Stimulated activated CD4-positive, alpha-beta T cell treated with anti-CD3 and anti-CD28 coated beads, Interleukin-15, amount 100 ng/mL, for 24 hours (primary cell): ENCODE data around the gene CDCP1.
"Not testable (repeated sequence)": the region's sequence is repeated elsewhere in the genome, so short reads cannot be mapped to it uniquely, and the experiment has no call there.

Experiments used
- DNase-seq: peaks from one replicate; pipeline ENCODE4 v3.0.0-alpha.2; 2020

Gene CDCP1

DNA sequence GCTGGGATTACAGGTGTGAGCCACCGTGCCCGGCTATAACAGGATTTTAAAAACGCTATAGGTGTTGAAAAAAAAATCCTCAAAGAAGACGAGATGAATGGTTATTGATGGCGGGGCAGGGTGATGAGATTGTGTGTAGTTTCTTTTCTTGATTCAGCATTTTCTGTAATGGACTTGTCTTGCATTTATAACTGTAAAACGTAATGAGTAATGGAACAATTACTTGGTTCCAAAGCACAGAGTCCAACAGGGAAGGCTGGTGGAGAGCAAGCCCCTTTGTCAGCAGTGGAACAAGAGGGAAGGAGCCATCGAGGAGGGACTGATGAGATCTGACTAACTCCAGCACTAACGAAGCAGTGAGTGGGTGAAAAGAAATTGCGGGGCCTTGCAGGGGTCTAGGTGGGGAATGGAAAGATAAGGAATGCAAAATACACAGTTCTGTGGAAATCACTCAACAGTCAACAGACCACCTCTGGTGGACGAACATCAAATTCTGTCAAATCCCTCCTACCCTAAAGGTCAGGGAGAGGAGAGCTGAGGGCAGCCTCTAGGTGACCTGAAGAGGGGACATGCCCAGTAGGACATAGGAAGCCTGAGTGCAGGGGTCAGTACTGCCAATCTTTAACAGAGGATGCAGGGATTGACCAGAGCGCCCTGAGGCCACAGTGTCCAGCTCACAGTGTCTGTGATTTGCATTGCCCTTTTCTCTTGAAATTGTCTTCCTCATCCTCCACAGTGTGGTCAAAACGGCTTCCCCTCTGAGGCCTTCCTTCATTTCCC is 23.1 kb upstream of the CDCP1 start:
- DNase-seq = no peak

DNA sequence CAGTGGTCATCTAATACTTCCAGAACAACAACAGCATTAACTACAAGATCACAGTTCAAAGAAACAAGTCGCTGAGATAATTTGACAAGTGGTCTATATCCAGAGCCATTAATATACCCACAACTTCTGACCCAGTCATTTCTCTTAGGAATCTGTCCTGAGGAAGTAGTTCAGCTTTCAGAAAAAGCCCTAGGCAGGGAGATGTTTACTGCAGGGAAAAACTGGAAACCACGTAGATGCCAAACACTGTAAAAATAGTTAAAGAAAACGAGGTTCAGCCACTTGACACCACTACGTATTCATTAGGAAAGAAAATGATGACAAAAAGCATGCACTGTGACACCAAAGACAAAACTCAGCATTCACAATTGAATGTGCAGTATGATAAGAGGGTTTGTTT is 22.3 kb upstream of the CDCP1 start:
- no peak for DNase-seq

DNA sequence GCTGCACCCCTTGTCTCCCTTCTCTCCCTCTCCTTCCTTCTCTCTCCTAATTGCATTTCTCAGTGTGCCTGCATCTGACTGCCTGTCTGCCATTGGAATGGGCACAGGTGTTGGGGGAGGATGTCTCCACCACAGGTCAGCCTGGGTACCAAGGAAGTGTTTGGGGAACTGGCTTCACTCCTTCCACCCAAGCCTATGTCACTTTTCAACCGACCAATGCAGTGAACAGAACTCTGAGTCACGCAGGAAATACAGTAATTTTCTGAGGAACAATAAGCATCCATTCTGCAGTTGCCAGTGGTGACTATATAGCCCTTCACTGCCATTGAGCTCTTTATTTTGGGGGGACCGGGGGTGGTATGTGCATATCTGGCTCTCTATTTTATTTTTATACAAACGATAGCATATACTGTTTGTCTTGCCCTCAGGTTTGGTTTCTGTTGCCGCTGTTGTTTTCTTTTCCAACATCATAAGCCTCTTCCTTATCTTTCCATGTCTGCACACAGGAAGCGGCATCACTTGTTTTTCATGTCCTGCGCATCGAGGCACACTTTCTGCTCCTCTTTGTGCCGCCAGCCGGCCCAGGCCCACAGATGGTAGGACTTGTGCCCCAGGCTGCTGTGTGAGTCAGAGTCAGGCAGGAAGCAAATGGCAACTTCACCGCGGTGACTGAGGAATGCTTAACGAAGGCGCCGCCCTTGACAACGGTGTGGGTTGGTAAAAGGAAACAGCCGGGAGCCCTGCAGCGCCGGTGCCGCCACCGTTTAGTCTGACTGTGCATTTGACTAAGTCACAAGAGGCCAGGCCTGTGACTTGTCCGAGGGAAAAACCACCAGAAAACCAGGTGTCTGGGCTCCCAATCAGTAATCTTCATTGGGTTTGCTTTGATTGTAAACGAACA is 21.1 kb upstream of the CDCP1 start:
- peak; percentile 93 for DNase-seq

DNA sequence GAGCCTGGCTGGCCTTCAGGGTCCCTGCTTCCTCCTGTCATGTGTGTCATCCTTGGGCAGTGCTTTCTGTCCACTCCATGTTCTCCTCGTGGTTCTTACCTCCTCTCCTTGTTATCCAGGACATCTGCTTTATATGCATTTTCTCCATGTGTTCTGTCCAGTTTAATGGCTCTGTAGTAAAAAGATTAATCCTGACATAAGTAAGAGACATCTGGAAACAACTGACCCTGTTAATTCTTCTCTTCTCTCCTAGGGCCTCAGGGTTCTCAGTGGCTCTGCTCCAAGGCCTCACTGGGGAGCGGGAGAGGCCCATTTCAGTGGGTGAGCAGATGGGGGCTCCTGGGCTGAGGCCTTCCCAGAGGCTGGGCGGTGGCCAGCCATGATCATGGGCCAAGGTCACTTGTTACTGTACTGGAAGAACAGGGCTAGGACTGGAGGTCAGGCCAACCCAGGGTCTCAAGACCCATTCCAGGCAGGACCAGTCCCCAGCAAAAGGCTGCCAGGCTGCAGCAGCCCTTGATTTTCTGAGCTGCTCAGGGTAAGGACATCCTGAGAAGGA is 20.2 kb upstream of the CDCP1 start:
- no peak for DNase-seq

DNA sequence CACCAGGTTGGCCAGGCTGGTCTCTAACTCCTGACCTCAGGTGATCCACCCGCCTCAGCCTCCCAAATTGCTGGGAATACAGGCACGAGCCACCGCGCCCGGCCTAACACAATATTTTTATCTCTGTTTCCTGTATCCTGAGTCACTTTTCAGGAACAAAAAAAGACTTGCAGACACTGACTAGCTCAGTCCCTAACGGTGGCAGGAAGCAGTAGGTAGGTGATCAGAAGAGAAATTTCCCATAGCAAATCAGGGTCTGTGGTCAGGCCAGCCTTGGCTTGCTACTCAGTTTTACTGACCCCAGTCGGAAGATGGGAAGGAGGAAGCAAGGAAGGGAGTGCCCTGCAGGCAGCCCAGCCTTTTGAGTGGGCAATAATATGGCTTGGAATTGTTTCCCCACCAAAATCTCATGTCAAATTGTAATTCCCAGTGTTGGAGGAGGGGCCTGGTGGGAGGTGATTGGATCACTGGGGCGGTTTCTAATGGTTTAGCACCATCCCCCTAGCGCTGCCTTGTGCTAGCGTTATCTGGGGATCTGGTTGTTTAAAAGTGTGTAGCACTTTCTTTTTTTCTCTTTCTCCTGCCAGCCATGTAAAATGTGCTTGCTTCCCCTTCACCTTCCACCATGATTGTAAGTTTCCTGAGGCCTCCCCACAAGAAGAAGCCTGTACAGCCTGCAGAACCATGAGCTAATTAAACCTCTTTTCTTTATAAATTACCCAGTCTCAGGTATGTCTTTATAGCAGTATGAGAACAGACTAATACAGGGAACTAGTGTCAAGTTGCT is 19.5 kb upstream of the CDCP1 start:
- DNase-seq = no peak

DNA sequence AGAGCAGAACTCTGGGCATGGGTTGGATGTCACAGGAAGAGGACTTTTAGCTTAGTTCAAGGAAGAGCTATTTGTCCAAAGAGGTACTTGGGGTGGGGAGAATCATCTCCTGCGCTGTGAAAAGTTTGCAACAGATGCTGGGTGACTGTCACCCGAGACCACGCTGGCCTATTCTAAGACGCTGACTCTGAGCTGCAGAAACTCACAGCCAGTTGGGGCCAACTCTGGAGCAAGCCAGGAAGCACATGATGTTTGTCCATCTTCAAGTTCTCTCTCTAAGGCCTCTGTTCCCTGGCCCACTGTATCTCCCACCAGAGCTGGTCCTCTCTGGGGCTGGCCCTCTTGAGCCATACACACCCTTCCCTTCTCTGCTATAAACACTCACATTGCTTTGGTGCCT is 17.9 kb upstream of the CDCP1 start:
- DNase-seq = no peak

DNA sequence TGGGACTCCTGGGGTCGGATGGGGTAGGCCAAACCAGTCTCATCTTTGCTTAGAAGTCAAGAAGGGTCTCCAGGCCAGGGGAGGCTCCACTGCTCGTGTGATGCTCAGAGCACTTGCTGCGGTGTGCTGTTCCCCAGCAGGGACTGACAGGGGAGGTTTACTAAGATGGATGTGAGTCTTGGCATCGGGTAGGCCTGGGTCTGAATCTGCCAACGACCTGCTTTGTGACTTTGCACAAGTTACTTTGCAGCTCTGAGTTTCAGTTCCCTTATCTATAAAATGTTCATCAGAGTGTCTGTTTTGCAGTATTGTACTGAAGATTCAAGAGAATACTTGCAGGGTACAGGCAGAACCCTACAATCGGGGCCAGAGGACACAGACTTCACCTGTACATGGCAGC is 17.3 kb upstream of the CDCP1 start:
- DNase-seq = no peak

DNA sequence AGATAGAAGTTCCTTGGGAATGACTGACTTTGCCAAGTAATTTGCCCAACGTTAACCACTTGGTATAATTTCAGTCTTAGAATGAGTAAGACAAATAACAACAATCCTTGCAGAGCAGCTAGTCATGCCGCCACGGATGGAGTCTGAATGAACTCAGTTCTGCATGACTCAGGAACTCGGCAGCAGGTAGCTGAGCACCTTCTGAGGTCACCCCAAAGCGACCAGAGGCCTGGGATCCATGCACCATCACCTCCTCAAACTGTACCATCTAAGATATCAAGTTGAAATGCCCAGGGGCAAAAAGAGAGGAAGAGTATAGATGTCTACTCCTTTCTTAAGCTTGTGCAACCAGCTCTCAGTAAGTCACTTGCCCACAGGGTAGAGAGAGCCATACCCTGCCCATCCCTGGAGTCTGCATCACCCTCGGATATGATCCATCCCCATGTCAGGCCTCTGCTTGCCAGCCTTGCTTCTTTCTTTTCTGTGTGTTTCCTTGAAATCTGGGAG is 8.5 kb upstream of the CDCP1 start:
- no peak for DNase-seq

DNA sequence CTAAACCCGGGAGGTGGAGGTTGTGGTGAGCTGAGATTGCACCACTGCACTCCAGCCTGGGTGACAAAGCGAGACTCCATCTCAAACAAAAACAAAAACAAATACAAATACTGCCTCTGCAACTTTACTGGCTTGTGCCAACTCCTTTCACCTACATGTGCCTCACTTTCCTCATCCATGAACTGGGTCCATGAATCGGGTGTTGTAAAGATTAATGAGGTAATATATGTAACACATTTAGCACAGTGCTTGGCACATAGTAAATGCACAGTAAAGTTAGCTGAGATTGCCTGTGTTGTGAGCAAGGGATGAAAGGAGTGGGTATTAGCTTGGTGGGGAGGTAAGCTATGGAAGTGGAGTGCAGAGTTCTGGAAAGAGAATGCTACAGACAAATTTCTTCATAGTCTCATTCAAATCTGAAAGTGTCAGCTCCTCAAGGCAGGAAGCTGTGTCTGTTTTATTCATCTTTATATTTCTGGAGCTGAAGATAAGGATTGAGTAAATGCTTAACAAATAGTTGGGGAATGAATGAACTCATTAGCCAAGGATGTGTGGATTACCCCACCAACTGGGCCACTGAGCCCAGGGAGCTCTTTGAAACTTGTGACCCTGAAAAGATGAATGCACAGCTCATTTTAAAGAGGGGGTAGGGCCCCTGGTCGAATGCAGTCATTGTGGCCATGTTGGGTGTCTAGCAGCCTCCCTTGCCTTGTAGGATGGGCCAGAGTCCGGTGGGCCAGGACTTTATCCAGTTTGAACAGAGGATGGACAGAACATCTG is 7.7 kb upstream of the CDCP1 start:
- DNase-seq = no peak

DNA sequence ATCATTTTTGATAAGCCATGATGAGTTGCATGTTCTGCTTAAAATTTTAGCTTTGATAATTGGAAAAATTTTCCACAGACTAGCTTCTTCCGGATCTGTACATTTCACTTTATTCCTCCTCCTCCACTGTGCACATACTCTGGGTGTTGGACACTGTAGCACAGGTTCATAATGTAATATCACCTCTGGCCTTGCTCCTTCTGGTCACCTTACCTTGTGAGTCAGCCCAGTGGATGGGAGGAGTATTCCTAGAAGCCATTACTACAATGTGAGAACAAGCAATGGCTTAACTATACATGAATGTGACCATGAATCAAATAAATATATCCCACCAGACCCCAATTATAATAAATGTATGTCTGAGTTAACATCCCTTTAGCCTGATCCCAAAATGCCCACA is 6.1 kb upstream of the CDCP1 start:
- no peak for DNase-seq

DNA sequence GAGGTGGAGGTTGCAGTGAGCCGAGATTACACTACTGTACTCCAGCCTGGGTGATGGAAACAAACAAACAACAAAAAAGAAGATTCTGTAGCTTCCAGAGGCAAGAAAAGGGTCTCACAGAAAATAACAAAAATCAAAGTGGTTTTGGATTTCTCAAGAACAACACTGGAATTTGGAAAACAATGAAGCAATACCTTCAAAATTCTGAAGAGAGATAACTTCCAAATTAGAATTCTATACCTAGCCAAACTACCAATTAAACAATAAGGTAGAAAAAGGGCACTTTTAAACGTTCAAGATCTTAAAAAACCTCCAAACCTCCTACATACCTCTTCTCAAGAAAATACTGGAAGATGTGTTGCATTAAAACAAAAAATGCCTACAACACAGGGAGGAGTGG is 4.9 kb upstream of the CDCP1 start:
- DNase-seq = no peak

DNA sequence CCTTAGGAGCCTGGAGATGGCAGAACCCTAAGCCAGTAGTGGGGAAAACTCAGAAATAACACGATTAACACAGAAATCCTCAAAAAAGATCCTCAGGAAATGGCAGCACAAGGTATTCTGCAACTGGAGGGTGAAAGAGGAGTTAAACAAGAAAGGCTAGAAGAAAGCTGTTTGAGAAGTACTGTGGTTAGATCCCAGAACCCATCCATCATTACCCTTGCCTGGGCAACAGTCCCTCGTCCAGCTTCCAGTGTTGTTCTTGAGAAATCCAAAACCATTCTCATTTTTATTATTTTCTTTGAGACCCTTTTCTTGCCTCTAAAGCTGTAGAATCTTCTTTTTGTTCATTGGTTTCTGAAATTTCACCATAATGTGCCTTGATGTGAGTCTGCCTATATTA is 2.7 kb upstream of the CDCP1 start:
- DNase-seq = no peak

DNA sequence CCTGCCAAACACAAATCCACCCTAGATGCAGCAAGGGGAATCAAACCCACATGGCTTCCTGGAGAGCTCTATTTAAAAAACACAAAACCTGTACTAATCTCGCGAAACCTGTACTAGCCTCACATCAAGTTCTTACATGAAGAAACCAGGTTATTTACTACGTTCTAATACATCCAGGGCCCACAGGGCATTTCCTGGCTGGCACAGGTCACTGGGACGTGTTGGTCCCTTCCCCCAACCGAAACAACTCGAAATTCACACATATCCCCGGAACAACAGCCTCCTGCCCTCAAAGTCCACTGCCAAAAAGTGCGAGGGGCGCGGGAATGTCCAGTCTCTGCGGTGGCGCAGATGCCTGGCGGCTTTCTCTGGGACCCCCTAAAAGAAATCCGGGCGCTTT is 955 bp downstream of the CDCP1 start:
- DNase-seq = no peak

DNA sequence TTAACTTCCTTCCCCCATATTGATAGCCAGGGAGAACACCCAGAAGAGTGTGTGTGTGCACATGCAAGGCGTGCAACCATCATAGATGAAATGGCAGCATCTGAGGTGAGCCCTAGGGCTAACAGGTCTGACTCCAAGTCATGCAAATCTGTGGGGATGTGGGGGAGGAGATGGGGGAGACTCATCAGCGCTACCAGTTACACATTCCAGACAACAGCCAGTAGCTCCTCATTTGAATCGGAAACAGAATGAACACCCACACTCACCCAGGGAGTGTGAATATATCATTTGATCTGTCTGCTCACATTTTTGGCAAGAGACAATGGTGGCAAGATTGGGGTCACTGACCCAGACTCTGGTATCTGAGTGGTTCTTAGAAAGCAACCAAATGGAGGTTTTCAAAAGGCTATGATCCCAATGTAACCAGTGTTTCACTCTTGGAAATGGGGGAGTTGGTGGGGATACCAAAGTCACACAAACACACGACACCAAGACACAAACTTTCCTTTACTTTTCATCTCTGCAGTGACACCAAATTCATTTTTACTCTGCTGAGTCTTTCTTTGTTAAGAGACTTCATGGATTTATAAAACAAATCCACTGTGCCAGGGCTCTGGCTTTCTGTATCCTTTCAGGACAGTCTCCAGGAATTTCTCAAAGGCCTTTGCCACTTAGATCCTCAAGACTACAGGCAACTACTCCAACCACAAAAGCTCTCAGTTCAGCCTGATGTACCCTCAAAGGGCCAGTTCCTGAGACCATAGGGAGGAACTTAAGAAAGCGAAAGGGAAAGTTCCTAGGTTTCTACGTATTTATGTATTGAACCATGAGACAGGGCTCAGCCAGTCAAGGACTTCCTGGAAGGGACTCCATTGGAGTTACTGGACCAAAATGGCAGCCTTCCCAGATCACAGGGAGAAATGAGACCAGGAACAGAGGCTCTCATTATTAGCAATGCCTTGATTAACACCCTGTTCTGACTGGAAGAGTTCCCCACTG is 2.2 kb downstream of the CDCP1 start:
- DNase-seq = no peak

DNA sequence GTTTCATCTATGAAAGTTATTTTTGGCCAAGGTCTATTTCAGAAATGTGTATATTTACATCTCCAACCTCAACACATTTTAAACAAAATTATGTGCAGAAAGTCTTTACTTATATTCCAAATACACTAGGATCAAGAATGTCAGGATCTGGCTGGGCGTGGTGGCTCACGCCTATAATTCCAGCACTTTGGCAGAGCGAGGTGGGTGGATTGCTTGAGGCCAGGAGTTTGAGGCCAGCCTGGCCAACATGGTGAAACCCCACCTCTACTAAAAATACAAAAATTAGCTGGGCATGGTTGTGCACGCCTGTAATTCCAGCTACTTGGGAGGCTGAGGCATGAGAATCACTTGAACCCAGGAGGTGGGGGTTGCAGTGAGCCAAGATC is 5.4 kb downstream of the CDCP1 start:
- DNase-seq = not testable (repeated sequence)

DNA sequence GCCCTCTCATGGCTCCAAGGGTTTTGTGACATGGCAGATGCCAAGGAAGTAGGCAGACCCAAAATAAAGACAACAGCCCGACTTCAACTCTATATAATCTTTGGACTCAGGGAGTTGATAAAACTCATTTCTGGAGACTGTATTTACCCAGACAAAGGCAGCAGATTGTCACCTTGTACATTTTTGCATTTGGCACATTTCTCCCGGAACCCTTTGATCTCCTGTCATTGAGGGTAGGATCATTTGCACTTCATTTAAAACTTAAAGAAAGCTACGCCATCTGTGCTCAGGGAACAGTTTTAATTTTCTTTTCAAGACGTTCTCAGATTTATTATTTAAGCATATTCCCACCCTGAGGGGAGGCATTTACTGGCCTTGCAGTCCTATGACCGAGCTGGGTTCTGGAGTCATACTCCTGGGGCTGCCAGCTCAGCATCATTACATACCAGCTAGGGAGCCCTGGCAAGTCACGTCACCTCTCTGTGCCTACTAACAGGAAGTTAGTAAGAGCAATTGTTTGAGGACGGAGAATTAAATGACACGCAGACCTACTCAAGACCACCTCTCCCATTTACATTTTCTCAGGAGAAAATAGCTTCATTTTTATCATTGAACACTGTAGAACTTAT is 5.9 kb downstream of the CDCP1 start:
- no peak for DNase-seq

DNA sequence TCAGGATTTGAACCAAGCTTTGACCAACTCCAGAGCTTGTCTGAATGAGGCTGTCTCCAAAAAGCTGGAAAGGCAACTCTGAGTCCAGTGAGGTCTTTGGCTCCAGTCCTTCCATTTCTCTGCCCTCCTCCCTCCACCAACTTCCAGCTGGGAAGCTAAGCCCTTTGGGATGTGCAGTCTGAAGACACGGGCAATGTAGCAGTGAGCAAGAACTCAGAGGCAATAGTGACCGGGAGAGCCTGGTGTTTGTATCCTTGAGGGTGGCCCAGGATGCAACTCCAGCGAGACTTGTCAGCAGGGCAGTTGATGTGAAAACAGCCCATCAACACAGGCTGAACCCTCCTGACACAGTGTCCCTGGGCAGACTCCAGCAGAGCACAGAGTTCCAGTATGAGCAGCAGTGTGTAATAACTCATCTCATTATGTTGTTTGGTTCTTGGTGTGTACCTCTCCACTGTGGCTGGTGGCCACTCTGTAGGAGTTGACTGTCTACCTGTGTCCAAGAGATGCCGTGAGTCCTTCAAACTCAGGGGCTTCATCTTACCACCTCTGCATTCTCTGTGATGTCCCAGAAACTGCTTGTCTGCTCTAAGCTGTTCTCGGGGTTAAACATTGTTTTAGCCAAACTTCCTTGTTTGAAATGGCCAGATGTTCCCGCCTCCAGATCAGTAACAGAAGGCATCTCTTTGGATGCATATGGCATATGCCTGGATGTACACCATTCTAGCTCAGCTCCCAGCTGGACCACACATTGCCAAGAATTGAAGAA is 6.6 kb downstream of the CDCP1 start:
- no peak for DNase-seq

DNA sequence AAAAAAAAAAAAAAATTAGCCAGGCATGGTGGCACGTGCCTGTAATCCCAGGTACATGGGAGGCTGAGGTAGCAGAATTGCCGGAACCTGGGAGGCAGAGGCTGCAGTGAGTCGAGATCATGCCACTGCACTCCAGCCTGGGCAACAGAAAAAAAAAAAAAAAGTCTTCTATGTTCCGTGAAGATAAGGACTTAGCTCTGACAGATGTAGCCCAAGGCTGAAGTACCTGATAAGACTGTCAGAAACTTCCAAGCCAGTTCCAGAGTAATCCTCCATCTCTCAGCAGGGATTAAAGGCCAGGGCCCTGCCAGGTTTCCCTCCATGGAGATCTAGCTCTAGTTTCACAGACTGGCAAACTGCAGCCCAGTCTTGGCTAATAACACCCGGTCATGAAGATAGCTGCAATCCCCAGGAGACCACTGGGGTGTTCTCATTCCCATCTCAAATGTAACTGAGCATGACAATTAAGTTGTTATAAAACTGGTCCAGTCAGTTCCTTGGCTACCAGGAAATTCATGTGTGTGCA is 8.5 kb downstream of the CDCP1 start:
- no peak for DNase-seq

DNA sequence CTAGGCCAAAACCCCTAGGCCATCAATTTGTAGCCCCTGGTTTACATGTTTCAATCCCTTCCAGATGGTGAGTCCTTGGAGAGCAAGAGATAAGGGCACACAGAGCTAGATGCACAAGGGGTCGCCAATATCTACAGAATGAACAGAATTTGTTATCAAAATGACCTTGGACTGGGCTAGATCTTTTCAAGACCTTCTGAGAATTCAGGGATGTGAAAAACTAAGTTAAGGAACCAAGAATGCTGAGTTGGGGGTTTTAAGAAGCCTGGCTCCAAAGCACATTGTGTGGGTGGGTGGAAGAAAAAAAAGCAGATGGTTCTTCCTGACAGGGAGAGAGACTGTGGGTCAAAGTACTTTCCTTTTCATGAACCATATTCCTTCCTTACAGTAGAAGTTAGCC is 10.2 kb downstream of the CDCP1 start:
- no peak for DNase-seq
